22Rv1 (cell line): Measurements from ENCODE around the gene EIF4G2.

Experiments
- ZFX ChIP-seq: fragments of 450-650 bp; IDR thresholded peaks from 2 replicates; pipeline ENCODE4 v1.6.1; 2017; ENCODE audit warnings: antibody characterized with exemption, borderline replicate concordance
- TF ChIP-seq, protein P1 (sequence below): fragments of 450-650 bp; IDR thresholded peaks from 2 replicates; pipeline ENCODE4 v1.5.1; 2017; ENCODE audit warnings: mild to moderate bottlenecking

DNA sequence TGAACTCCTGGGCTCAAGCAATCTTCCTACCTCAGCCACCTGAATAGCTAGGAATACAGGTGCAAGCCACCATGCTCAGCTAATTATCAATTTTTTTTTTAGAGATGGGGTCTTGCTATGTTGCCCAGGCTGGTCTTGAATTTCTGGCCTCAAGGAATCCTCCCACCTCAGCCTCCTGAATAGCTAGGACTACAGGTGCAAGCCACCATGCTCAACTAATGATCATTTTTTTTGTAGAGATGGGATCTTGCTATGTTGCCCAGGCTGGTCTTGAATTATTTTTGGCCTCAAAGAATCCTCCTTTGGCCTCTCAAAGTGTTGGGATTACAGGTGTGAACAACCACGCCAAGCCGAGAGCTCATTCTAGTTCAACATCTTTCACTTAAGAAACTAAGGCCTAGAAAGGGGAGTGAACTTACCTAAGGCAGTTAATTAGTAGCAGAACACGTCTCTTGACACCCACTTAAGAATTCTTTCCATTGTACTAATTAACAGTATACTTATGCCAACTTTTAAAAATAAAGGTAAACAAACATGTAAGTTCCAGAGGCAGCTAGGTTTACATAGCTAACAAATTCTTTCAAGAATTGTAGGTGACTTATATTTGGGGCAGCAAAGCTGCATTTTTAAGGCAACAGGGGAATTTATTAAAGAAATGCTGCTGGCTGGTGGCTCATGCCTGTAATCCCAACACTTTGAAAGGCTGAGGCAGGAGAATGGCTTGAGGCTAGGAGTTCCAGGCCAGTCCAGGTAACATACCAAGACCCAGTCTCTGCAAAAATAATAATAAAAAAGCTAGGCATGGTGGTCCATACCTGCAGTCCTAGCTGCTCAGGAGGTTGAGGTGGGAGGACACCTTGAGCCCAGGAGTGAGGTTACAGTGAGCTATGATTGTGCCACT is 39.5 kb upstream of the EIF4G2 start:
- TF ChIP-seq, protein P1, sequence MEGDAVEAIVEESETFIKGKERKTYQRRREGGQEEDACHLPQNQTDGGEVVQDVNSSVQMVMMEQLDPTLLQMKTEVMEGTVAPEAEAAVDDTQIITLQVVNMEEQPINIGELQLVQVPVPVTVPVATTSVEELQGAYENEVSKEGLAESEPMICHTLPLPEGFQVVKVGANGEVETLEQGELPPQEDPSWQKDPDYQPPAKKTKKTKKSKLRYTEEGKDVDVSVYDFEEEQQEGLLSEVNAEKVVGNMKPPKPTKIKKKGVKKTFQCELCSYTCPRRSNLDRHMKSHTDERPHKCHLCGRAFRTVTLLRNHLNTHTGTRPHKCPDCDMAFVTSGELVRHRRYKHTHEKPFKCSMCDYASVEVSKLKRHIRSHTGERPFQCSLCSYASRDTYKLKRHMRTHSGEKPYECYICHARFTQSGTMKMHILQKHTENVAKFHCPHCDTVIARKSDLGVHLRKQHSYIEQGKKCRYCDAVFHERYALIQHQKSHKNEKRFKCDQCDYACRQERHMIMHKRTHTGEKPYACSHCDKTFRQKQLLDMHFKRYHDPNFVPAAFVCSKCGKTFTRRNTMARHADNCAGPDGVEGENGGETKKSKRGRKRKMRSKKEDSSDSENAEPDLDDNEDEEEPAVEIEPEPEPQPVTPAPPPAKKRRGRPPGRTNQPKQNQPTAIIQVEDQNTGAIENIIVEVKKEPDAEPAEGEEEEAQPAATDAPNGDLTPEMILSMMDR, result no peak
- TF ChIP-seq ZFX, result no peak
